ENCODE measurements around the gene THBS2. TPM values are rescaled to one million over a fixed set of nuclear protein-coding genes. Genes with fewer than 3 reads are reported as not detected.

The THBS2 gene
- total RNA-seq, 2 donors from 2014 or later: 0.93 to 0.99 TPM

DNA sequence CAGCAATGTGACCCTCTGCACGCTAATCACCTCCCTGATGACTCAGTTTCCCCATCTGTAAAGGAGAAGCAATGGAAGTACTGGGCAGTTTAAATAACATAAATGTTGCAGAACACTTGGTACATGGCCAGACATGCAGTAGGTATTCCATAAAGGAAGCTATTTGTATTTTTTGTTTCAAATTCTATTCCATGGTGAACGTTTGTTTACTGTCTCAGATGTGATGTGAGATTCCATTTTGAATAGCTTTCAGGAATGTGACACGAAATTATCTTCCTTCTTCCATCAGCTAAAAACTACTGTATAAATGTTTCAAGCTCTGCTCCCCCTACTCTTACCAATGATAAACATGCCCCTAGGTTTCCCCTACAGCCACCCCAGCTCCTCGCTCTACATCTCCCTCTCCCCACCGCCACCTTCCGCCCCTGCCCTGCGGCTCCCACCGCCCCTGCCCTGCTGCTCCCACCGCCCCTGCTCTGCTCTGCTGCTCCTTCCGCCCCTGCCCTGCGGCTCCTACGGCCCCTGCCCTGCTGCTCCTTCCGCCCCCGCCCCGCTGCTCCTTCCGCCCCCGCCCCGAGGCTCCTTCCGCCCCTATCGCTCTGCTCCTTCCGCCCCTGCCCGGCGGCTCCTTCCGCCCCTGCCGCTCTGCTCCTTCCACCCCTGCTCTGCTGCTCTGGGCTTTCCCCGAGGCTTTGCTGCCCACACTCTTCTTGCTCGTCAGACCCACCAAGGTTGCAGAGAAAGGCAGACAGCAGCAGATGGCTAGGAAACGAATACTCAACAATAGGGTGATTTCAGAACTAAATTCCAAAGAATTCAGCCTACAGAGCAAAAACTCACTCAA lies 78.9 kb downstream of the THBS2 start:
- no peak overlapping the region for H3K27ac ChIP-seq (ENCODE audit: low read depth, low read length)
- H3K4me1 Mint-ChIP-seq: no peaks in the 10 kb centered on the region
- H3K9me3 ChIP-seq (ENCODE audit: control insufficient read depth, low read length): no peaks in the 10 kb centered on the region
- H3K27me3 ChIP-seq (ENCODE audit: control insufficient read depth, insufficient read depth, low read length, poor library complexity, severe bottlenecking): no peaks in the 10 kb centered on the region
- H3K4me3 ChIP-seq (ENCODE audit: low read length): no peak overlapping the region
- H3K9me3 Mint-ChIP-seq: no peaks in the 10 kb centered on the region
- H3K27ac Mint-ChIP-seq: no peak overlapping the region
- 83 to 88% methylated on average over 3 to 28 of the region's 28 CpGs for WGBS, 2 experiments (ENCODE audit: insufficient coverage in 1 of 2, insufficient read length in 1 of 2)
- no peaks in the 10 kb centered on the region for H3K27me3 Mint-ChIP-seq (ENCODE audit: insufficient read depth)
- no peaks in the 10 kb centered on the region for H3K36me3 ChIP-seq (ENCODE audit: control insufficient read depth, insufficient read depth, low read length)
- TF ChIP-seq, protein P1, sequence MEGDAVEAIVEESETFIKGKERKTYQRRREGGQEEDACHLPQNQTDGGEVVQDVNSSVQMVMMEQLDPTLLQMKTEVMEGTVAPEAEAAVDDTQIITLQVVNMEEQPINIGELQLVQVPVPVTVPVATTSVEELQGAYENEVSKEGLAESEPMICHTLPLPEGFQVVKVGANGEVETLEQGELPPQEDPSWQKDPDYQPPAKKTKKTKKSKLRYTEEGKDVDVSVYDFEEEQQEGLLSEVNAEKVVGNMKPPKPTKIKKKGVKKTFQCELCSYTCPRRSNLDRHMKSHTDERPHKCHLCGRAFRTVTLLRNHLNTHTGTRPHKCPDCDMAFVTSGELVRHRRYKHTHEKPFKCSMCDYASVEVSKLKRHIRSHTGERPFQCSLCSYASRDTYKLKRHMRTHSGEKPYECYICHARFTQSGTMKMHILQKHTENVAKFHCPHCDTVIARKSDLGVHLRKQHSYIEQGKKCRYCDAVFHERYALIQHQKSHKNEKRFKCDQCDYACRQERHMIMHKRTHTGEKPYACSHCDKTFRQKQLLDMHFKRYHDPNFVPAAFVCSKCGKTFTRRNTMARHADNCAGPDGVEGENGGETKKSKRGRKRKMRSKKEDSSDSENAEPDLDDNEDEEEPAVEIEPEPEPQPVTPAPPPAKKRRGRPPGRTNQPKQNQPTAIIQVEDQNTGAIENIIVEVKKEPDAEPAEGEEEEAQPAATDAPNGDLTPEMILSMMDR (conservative IDR thresholded peaks at IDR 0.05): no peak
- H3K9ac ChIP-seq (ENCODE audit: extremely low read depth, low read length, poor library complexity, severe bottlenecking): no peak overlapping the region
- no peaks in the 10 kb centered on the region for H3K36me3 Mint-ChIP-seq (ENCODE audit: low read depth)
- DNase-seq: no peak
- H3K4me1 ChIP-seq (ENCODE audit: control insufficient read depth, insufficient read depth, low read length): no peaks in the 10 kb centered on the region
- no peak overlapping the region for H3K4me3 Mint-ChIP-seq

- WGBS, 2 experiments (ENCODE audit: insufficient coverage in 1 of 2, insufficient read length in 1 of 2): 95% methylated on average over 16 to 25 of the region's 25 CpGs
- no peaks in the 10 kb centered on the region for H3K27me3 ChIP-seq (ENCODE audit: control insufficient read depth, insufficient read depth, low read length, poor library complexity, severe bottlenecking)
- Mint-ChIP-seq H3K27me3 (ENCODE audit: insufficient read depth) (no peaks in the 10 kb centered on the region), H3K4me3 (no peak overlapping the region), H3K27ac (no peak overlapping the region), H3K9me3 (no peaks in the 10 kb centered on the region), H3K36me3 (ENCODE audit: low read depth) (no peaks in the 10 kb centered on the region), H3K4me1 (no peaks in the 10 kb centered on the region)
- no peak overlapping the region for H3K4me3 ChIP-seq (ENCODE audit: low read length)
- H3K36me3 ChIP-seq (ENCODE audit: control insufficient read depth, insufficient read depth, low read length): no peaks in the 10 kb centered on the region
- H3K27ac ChIP-seq (ENCODE audit: low read depth, low read length): no peak overlapping the region
- H3K9ac ChIP-seq (ENCODE audit: extremely low read depth, low read length, poor library complexity, severe bottlenecking): no peak overlapping the region
- H3K4me1 ChIP-seq (ENCODE audit: control insufficient read depth, insufficient read depth, low read length): no peaks in the 10 kb centered on the region
- DNase-seq: no peak
- TF ChIP-seq, protein P1 (conservative IDR thresholded peaks at IDR 0.05): no peak
- H3K9me3 ChIP-seq (ENCODE audit: control insufficient read depth, low read length): no peaks in the 10 kb centered on the region
Measured at GRCh38 chr6:169173532-169174268, 79.9 kb downstream of the THBS2 start.

GRCh38 chr6:169172946-169173345 lies 80.7 kb downstream of the THBS2 start:
- Mint-ChIP-seq H3K27me3 (ENCODE audit: insufficient read depth) (no peaks in the 10 kb centered on the region), H3K36me3 (ENCODE audit: low read depth) (no peaks in the 10 kb centered on the region), H3K4me1 (no peaks in the 10 kb centered on the region), H3K4me3 (no peak overlapping the region), H3K9me3 (no peaks in the 10 kb centered on the region), H3K27ac (no peak overlapping the region)
- Histone ChIP-seq H3K4me1 (ENCODE audit: control insufficient read depth, insufficient read depth, low read length) (no peaks in the 10 kb centered on the region), H3K36me3 (ENCODE audit: control insufficient read depth, insufficient read depth, low read length) (no peaks in the 10 kb centered on the region), H3K9ac (ENCODE audit: extremely low read depth, low read length, poor library complexity, severe bottlenecking) (no peak overlapping the region), H3K27me3 (ENCODE audit: control insufficient read depth, insufficient read depth, low read length, poor library complexity, severe bottlenecking) (no peaks in the 10 kb centered on the region), H3K4me3 (ENCODE audit: low read length) (no peak overlapping the region), H3K9me3 (ENCODE audit: control insufficient read depth, low read length) (no peaks in the 10 kb centered on the region), H3K27ac (ENCODE audit: low read depth, low read length) (no peak overlapping the region)
- TF ChIP-seq, protein P1 (conservative IDR thresholded peaks at IDR 0.05): no peak
- 92 to 100% methylated on average over 4 to 9 of the region's 9 CpGs for WGBS, 2 experiments (ENCODE audit: insufficient coverage in 1 of 2, insufficient read length in 1 of 2)
- no peak for DNase-seq
